Measurements from ENCODE around the gene ACSM5. TPM values are rescaled to one million over a fixed set of nuclear protein-coding genes. Genes with fewer than 3 reads are reported as not detected.

Gene ACSM5
- total and polyA plus RNA-seq, 2 of the 4 experiments (the other 2 are of a cell fraction), result not detected

- Histone ChIP-seq H3K9ac (ENCODE audit: low read depth, low read length) (no peak overlapping the region), H2BK120ac (ENCODE audit: low read depth, low read length) (no peak overlapping the region), H3K27me3 (ENCODE audit: control insufficient read depth, insufficient read depth, low read length) (no peaks in the 10 kb centered on the region), H2AK5ac (ENCODE audit: low read depth, low read length) (no peak overlapping the region), H3K9me3 (ENCODE audit: control insufficient read depth, insufficient read depth, low read length) (no peaks in the 10 kb centered on the region), H2AK9ac (replicated peaks; ENCODE audit: low read depth, low read length, poor library complexity) (no peak overlapping the region), H3K14ac (replicated peaks; ENCODE audit: low read depth, low read length) (no peak overlapping the region), H3K79me1 (ENCODE audit: low read depth in 1 of 2, low read length in 2 of 2) (no peaks in the 10 kb centered on the region), H3K4me1 (ENCODE audit: control insufficient read depth, insufficient read depth, low read length) (no peaks in the 10 kb centered on the region), H2AFZ (replicated peaks; ENCODE audit: low read length, poor library complexity) (no peak overlapping the region), H4K20me1 (ENCODE audit: insufficient read depth, low read length) (no peaks in the 10 kb centered on the region), H4K91ac (ENCODE audit: insufficient read depth, low read depth, low read length) (no peak overlapping the region), H3K4me2 (ENCODE audit: low read depth, low read length) (no peak overlapping the region), H3K56ac (ENCODE audit: extremely low read depth, insufficient read depth, low read length) (no peak overlapping the region), H2BK20ac (ENCODE audit: low read depth, low read length) (no peak overlapping the region), H3K4ac (ENCODE audit: low read depth, low read length) (no peak overlapping the region), H2BK5ac (ENCODE audit: low read depth, low read length, poor library complexity, severe bottlenecking) (no peak overlapping the region), H2BK15ac (ENCODE audit: low read depth, low read length) (no peak overlapping the region), H3K27ac (ENCODE audit: insufficient read depth, low read length) (no peak overlapping the region), H4K8ac (ENCODE audit: low read depth in 2 of 2, low read length in 2 of 2) (no peak overlapping the region), H3K36me3 (ENCODE audit: control insufficient read depth, insufficient read depth, low read length) (no peaks in the 10 kb centered on the region), H3K9me1 (ENCODE audit: insufficient read depth, low read length) (no peaks in the 10 kb centered on the region), H3K23ac (ENCODE audit: low read depth, low read length) (no peak overlapping the region), H3K4me3 (ENCODE audit: insufficient read depth, low read depth, low read length) (no peak overlapping the region), H4K5ac (ENCODE audit: low read depth, low read length) (no peak overlapping the region), H3K18ac (ENCODE audit: low read depth, low read length) (no peak overlapping the region)
- BruUV-seq (replicated peaks), result no TSS peak
- ChIA-PET CTCF (interaction anchor here (0.6 to 6.1 kb wide), 3 partner anchors 11 to 475 kb away, joined by 4 to 76 read pairs (median 4); no protein-coding TSS in a partner anchor), POLR2A (ENCODE audit: unreplicated experiment) (no interaction called here)
- no CpG with 5 or more reads among the region's 7 CpGs for WGBS, 2 experiments (ENCODE audit: extremely low coverage in 2 of 2, insufficient read length in 1 of 2)
- dilution Hi-C loops (cut with HindIII; ENCODE audit: low sequenced_read_pairs, unreplicated experiment) (no loop called here), intact Hi-C loops (cut with micrococcal nuclease) (loop anchor here (10.0 kb wide), 1 partner anchor 798 kb away; no protein-coding TSS in a partner anchor), in situ Hi-C loops (cut with MboI; ENCODE audit: low sequenced_read_pairs) (loop anchor here (5.0 to 25.0 kb wide), 2 partner anchors 475 to 770 kb away; no protein-coding TSS in a partner anchor)
- TF ChIP-seq CHD1 (IDR thresholded peaks at IDR 0.05; ENCODE audit: low read depth, low read length), result no peak
- TF ChIP-seq USF2 (IDR thresholded peaks at IDR 0.05; ENCODE audit: low read depth, low read length), result no peak
- TF ChIP-seq MAFK (IDR thresholded peaks at IDR 0.05; ENCODE audit: low read depth, low read length), result no peak
- no peak for TF ChIP-seq MXI1 (IDR thresholded peaks at IDR 0.05; ENCODE audit: borderline replicate concordance, low read depth, low read length)
- no peak for TF ChIP-seq BHLHE40 (IDR thresholded peaks at IDR 0.05; ENCODE audit: low read depth, low read length)
- no peak for TF ChIP-seq SMC3 (IDR thresholded peaks at IDR 0.05; ENCODE audit: low read depth, low read length)
- TF ChIP-seq CEBPB (IDR thresholded peaks at IDR 0.05; ENCODE audit: low read depth, low read length), result no peak
- TF ChIP-seq NFE2L2 (IDR thresholded peaks at IDR 0.05; ENCODE audit: low read depth, low read length), result no peak
- DNase-seq (no peak), ATAC-seq (ENCODE audit: low read depth) (no peak)
Measured at GRCh38 chr16:20382202-20382948, 27.0 kb upstream of the ACSM5 start.
